B cell (primary cell): ENCODE data around the gene CUBN.

ENCODE experiments used
- EZH2 ChIP-seq: IDR thresholded peaks from 2 replicates; pipeline ENCODE4 v1.6.1; 2012; ENCODE audit warnings: borderline replicate concordance, low read depth, mild to moderate bottlenecking, moderate library complexity, low read length; ENCODE audit not compliant: insufficient read depth, poor library complexity, severe bottlenecking
- TF ChIP-seq, protein P1 (sequence below): fragments of 200-600 bp; IDR thresholded peaks from one replicate; pipeline ENCODE4 v1.8.0; 2022; ENCODE audit warnings: antibody characterized with exemption, mild to moderate bottlenecking

DNA sequence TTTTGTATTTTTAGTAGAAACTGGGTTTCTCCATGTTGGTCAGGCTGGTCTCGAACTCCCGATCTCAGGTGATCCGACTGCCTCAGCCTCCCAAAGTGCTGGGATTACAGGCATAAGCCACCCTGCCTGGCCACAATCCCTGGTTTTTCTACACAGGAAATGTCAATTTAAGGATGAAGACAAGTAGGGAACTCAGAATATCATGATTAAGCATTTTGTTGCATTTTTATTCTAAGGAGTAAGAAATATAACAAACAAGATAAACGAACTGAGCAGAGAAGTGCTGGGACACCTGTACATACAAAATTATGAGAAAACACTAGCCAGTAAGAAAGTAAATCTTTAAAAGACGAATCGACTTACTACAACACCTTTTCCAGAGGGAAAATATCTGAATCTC is 69.3 kb downstream of the CUBN start:
- TF ChIP-seq, protein P1, sequence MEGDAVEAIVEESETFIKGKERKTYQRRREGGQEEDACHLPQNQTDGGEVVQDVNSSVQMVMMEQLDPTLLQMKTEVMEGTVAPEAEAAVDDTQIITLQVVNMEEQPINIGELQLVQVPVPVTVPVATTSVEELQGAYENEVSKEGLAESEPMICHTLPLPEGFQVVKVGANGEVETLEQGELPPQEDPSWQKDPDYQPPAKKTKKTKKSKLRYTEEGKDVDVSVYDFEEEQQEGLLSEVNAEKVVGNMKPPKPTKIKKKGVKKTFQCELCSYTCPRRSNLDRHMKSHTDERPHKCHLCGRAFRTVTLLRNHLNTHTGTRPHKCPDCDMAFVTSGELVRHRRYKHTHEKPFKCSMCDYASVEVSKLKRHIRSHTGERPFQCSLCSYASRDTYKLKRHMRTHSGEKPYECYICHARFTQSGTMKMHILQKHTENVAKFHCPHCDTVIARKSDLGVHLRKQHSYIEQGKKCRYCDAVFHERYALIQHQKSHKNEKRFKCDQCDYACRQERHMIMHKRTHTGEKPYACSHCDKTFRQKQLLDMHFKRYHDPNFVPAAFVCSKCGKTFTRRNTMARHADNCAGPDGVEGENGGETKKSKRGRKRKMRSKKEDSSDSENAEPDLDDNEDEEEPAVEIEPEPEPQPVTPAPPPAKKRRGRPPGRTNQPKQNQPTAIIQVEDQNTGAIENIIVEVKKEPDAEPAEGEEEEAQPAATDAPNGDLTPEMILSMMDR: no peak
- no peak for TF ChIP-seq EZH2
